SK-N-SH (cell line): ENCODE data around the gene DMRT3.

ENCODE experiments used
- CTCF ChIP-seq: fragments of 200-600 bp; sonication (generic); IDR thresholded peaks from 2 replicates; pipeline ENCODE4 v1.6.1; 2017; ENCODE audit warnings: antibody characterized with exemption, mild to moderate bottlenecking, moderate library complexity
- ELF1 ChIP-seq: IDR thresholded peaks from 2 replicates; pipeline ENCODE4 v1.4.0; 2012
- GABPA ChIP-seq: IDR thresholded peaks from 2 replicates; pipeline ENCODE4 v1.4.0; 2012; ENCODE audit warnings: low read depth, mild to moderate bottlenecking
- MXI1 ChIP-seq: IDR thresholded peaks from 2 replicates; pipeline ENCODE4 v1.6.1; 2012; ENCODE audit warnings: mild to moderate bottlenecking, low read depth, low read length, improper control_type of control experiment
- NFIC ChIP-seq: IDR thresholded peaks from 2 replicates; pipeline ENCODE4 v1.4.0; 2012; ENCODE audit warnings: borderline replicate concordance
- NRF1 ChIP-seq: IDR thresholded peaks from 2 replicates; pipeline ENCODE4 v1.6.1; 2012; ENCODE audit warnings: low read depth, mild to moderate bottlenecking, low read length
- POLR2AphosphoS5 ChIP-seq: IDR thresholded peaks from 2 replicates; pipeline ENCODE4 v1.6.1; 2012; ENCODE audit warnings: low read depth, low read length
- RCOR1 ChIP-seq: fragments of 150-350 bp; IDR thresholded peaks from 2 replicates; pipeline ENCODE4 v1.6.1; 2017; ENCODE audit warnings: antibody characterized with exemption, low read length
- REST ChIP-seq: IDR thresholded peaks from 2 replicates; pipeline ENCODE4 v1.6.1; 2012; ENCODE audit warnings: mild to moderate bottlenecking, low read depth, low read length, moderate library complexity
- SMC3 ChIP-seq: IDR thresholded peaks from 2 replicates; pipeline ENCODE4 v1.6.1; 2012; ENCODE audit warnings: low read depth, low read length, improper control_type of control experiment

- no peak for TF ChIP-seq NFIC
- no peak for TF ChIP-seq GABPA
- no peak for TF ChIP-seq REST
- no peak for TF ChIP-seq SMC3
- TF ChIP-seq POLR2AphosphoS5, result no peak
- TF ChIP-seq CTCF, result no peak
- no peak for TF ChIP-seq NRF1
- no peak for TF ChIP-seq RCOR1
- no peak for TF ChIP-seq MXI1
- TF ChIP-seq ELF1, result no peak
Measured at GRCh38 chr9:1026219-1026618, 49.8 kb downstream of the DMRT3 start.
